Measurements from ENCODE around the gene HCAR3. TPM values are rescaled to one million over a fixed set of nuclear protein-coding genes. Genes with fewer than 3 reads are reported as not detected.

HCAR3 gene
- total RNA-seq, 3 donors from 2014 or later: 0.96 to 4.8 (median 2.6) TPM

- intact Hi-C loops (cut with DNase I; ENCODE audit: low total_unique reads): no loop called here
Observed at GRCh38 chr12:122665759-122666158, 50.9 kb downstream of the HCAR3 start.

DNA sequence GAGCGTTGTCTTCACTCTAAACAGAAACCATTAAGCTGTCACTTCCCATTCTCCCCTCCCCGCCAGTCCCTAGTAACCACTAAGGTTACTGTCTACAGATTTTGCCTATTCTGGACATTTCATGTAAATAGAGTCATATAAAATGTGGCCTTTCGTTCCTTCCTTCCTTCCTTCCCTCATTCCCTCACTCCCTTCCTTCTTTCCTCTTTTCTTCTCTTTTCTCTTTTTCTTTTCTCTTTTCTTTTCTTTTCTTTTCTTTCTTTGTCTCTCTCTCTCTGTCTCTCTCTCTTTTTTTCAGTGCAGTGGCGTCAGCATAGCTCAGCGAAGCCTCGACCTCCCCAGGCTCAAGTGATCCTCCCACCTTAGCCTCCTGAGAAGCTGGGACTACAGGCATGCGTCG is 51.3 kb downstream of the HCAR3 start:
- no peak overlapping the region for H3K27ac ChIP-seq
- H3K4me1 ChIP-seq: no peaks in the 10 kb centered on the region
- H3K27me3 ChIP-seq: no peaks in the 10 kb centered on the region
- intact Hi-C loops (cut with DNase I; ENCODE audit: low total_unique reads): no loop called here
- no peaks in the 10 kb centered on the region for H3K9me3 ChIP-seq
- no peak overlapping the region for H3K4me3 ChIP-seq
- H3K36me3 ChIP-seq: no peaks in the 10 kb centered on the region
- no peak for DNase-seq (ENCODE audit: low spot score in 2 of 2)
- TF ChIP-seq POLR2AphosphoS5 (IDR thresholded peaks at IDR 0.05) (no peak), POLR2A (IDR thresholded peaks at IDR 0.05) (no peak)
- TF ChIP-seq, protein P1, sequence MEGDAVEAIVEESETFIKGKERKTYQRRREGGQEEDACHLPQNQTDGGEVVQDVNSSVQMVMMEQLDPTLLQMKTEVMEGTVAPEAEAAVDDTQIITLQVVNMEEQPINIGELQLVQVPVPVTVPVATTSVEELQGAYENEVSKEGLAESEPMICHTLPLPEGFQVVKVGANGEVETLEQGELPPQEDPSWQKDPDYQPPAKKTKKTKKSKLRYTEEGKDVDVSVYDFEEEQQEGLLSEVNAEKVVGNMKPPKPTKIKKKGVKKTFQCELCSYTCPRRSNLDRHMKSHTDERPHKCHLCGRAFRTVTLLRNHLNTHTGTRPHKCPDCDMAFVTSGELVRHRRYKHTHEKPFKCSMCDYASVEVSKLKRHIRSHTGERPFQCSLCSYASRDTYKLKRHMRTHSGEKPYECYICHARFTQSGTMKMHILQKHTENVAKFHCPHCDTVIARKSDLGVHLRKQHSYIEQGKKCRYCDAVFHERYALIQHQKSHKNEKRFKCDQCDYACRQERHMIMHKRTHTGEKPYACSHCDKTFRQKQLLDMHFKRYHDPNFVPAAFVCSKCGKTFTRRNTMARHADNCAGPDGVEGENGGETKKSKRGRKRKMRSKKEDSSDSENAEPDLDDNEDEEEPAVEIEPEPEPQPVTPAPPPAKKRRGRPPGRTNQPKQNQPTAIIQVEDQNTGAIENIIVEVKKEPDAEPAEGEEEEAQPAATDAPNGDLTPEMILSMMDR (IDR thresholded peaks at IDR 0.05): no peak

More at GRCh38 chr12:122665759-122666158, 50.9 kb downstream of the HCAR3 start:
- Histone ChIP-seq H3K27me3 (no peaks in the 10 kb centered on the region), H3K36me3 (no peaks in the 10 kb centered on the region), H3K27ac (no peak overlapping the region), H3K4me3 (no peak overlapping the region), H3K9me3 (no peaks in the 10 kb centered on the region), H3K4me1 (no peaks in the 10 kb centered on the region)
- DNase-seq (ENCODE audit: low spot score in 2 of 2): no peak
- TF ChIP-seq, protein P1 (IDR thresholded peaks at IDR 0.05): no peak
- TF ChIP-seq POLR2A (IDR thresholded peaks at IDR 0.05) (no peak), POLR2AphosphoS5 (IDR thresholded peaks at IDR 0.05) (no peak)

Other genes starting within 250 kb of the HCAR3 start
- gene ZCCHC8, start 215.9 kb downstream of the HCAR3 start, total RNA-seq: 10 to 100 TPM; 16.8 to 42.0 (median 30.8) TPM
- gene RSRC2, start 189.9 kb downstream of the HCAR3 start, total RNA-seq: 100 to 1,000 TPM in 2 of 3 donors, 10 to 100 TPM in 1; 85.5 to 122 (median 112) TPM
- 10 to 100 TPM; 15.5 to 36.0 (median 18.0) TPM for gene KNTC1, start 189.6 kb downstream of the HCAR3 start, total RNA-seq
- 10 to 100 TPM in 1 of 3 donors, 1 to 10 TPM in 2; 5.7 to 10.8 (median 6.4) TPM for gene HCAR2, start 13.5 kb downstream of the HCAR3 start, total RNA-seq
- gene HCAR1, start 14.0 kb upstream of the HCAR3 start, total RNA-seq: 10 to 100 TPM in 2 of 3 donors, 1 to 10 TPM in 1; 3.2 to 34.0 (median 20.6) TPM
- gene DENR, start 36.0 kb upstream of the HCAR3 start, total RNA-seq: 10 to 100 TPM; 21.9 to 30.7 (median 28.2) TPM
- 1 to 10 TPM in 1 of 3 donors, under 1 TPM in 2; 0.66 to 1.9 (median 0.73) TPM for gene CCDC62, start 57.8 kb upstream of the HCAR3 start, total RNA-seq
- 10 to 100 TPM; 17.8 to 83.3 (median 49.5) TPM for gene HIP1R, start 118.6 kb upstream of the HCAR3 start, total RNA-seq
- 10 to 100 TPM; 15.4 to 37.8 (median 34.4) TPM for gene VPS37B, start 179.3 kb upstream of the HCAR3 start, total RNA-seq
- 1 to 10 TPM in 2 of 3 donors, under 1 TPM in 1; 0.96 to 8.6 (median 6.2) TPM for gene ABCB9, start 249.7 kb upstream of the HCAR3 start, total RNA-seq

All from breast epithelium (tissue), 4 donors.